HG03442 (cell line): ENCODE data around the gene SERF2.
"Not testable (repeated sequence)": the region's sequence is repeated elsewhere in the genome, so short reads cannot be mapped to it uniquely, and the experiment has no call there.

Experiments
- ATAC-seq: cut with Tn5 transposase; IDR thresholded peaks from one replicate; pipeline ENCODE4 v1.9.1; 2021; ENCODE audit warnings: mild to moderate bottlenecking, moderate library complexity; ENCODE audit not compliant: unreplicated experiment

SERF2 gene

DNA sequence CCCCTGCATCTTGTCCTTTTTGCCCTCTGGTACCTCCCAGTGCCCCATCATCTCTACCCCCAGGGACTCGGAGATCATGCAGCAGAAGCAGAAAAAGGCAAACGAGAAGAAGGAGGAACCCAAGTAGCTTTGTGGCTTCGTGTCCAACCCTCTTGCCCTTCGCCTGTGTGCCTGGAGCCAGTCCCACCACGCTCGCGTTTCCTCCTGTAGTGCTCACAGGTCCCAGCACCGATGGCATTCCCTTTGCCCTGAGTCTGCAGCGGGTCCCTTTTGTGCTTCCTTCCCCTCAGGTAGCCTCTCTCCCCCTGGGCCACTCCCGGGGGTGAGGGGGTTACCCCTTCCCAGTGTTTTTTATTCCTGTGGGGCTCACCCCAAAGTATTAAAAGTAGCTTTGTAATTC lies 1.5 kb downstream of the SERF2 start:
- ATAC-seq, result no peak

DNA sequence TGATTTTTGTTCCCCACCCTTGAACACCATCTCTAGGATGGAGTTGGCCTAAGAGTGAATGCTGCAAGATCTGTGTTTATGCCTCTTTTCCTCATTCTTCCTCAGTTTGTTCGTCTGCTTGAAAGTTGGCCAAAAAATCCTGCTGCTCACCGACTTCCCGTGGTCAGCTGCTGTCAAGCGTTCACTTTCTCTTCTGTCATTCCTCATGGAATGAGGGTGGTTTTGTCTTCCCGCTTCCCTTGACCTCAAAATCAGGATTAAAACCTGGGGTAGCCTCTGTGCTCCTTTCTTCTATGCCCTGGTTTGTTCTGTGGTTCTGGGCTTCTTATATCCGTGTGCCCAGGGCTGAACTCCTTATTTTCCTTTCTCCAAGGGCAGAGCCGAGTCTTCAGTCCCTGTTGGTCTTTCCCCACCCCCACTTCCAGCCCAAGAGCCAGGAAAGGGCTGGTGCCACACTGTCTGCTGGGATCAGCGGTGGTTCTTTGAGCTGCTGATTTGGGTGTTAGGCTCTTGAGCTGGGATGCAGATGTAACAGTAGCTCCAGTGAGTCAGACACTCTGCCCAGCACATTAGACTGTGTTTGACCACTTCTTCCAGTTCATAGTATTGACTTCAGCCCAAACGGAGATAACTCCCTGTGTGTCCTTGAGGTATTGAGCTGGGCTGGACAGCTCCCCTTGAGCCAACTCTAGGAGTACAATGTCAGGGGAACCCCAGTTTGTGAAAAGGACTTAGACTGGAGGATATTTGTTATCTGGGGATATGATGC lies 2.3 kb downstream of the SERF2 start:
- no peak for ATAC-seq

DNA sequence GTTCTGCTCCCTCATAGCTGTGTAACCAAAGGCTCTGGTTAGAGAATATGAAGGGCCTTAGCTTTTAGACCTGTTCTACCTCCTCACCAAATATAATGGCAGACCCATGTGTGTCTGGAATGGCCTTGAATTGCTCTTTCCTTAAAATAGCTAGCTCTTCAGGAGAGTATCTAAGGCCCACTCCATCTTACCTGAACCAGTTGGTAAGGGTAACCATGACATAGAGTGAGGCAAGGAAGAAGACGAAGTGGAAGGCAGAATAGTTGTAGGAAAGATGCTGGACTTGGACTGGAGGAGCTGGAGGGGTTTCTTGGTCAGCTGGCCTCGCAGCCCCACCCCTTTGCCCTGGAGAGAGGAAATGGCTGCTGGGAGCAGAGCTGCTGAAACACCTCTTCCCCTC lies 3.1 kb downstream of the SERF2 start:
- ATAC-seq, result no peak

- no peak for ATAC-seq
These were observed 3.9 kb downstream of the SERF2 start for GRCh38 chr15:43795997-43796396.

GRCh38 chr15:43796566-43796965 lies 4.4 kb downstream of the SERF2 start:
- no peak for ATAC-seq

DNA sequence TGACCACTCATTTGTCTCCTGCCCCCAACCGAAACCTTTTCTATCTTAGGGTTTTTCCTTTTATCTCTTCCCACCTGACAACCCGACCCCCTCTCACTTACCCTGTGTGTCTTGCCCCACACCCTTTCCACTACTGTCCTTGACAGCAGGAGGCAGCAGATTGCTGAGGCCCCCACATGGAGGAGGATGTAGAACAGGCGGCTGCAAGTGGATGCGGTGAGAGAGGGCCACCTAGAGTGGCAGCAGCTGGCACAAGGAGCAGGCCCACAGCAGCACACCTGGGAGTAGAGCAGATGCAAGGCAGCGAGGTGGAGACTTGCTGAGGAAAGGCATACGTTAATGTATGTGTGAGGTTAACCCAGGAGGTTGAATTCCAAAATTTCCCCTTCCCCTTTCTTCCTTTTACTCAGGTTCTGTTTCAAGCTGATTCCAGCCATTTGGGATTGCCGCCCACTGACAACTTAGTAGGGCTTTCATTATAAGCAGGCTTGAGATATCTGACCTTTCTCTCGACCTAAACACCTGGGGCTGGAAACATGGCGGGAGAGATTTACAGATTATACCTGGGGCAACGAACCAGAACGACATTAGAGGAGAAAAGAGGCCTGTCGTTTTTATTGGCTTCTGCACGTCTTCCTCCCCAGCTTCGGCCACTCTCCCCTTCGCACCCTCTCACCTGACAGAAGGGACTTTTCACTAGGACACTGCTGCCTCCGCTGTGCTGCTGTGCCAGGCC lies 7.3 kb downstream of the SERF2 start:
- ATAC-seq, result no peak

DNA sequence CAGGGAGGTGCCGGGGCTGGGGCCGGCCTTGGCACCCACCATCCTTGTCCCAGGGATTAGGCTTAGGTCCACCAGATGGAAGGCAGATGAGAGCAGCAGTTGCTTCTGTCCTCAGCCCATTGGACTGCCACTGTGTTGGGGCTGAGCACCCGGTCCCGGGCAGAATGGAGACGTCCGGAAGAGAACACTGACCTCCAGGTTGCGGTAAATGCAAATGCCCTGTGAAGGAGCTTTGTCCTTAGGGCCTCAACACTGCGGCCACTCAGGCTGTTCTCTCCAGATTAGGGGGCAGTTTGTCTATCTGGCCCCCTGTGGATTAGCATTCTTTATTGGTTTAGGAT lies 7.8 kb downstream of the SERF2 start, which contains the start of gene SERINC4:
Gene SERINC4 (minus strand): TSS at position 276 of the 341 bp plus-strand sequence. CDS start 234 bp downstream, at position 42.
- no peak for ATAC-seq

- ATAC-seq, result peak; percentile 88
These were observed 8.4 kb downstream of the SERF2 start, which contains the start of gene HYPK for GRCh38 chr15:43800286-43801141. HYPK (plus strand) TSS chr15:43800599; CDS start chr15:43800623, 24 bp downstream.

GRCh38 chr15:43802676-43803075 lies 10.6 kb downstream of the SERF2 start:
- not testable (repeated sequence) for ATAC-seq

- ATAC-seq, result no peak
These were observed 16.4 kb downstream of the SERF2 start for GRCh38 chr15:43808435-43808950.

DNA sequence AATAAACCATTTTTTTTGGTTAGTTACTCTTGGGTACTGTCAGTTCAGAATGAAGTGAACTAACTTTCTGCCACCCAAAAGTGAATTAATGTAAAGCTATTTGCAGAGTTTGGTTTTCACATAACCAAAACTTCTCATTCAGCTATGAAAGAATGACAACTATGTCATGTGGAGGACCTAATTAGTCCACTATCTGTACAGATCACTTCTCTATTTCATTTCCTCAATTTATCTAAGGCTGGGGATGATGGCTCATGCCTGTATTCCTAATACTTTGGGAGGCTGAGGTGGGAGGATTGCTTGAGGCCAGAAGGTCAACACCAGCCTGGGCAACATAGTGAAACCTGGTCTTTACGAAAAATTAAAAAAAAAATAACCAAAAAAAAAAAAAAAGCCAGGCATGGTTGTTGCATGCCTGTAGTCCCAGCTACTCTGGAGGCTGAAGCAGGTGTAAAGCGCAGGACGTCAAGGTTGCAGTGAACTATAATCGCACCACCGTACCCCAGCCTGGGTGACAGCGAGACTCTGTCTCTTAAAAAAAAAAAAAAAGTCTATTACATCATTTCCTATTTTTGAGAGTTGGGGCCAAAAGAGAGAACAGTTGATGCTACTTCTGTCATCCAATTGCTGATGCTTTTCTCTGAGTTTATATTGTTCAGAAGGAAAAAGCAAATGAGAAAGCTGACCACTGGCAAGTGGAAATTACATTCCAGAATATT lies 17.0 kb downstream of the SERF2 start:
- peak; percentile 45 for ATAC-seq

GRCh38 chr15:43815064-43815463 lies 22.9 kb downstream of the SERF2 start:
- not testable (repeated sequence) for ATAC-seq

DNA sequence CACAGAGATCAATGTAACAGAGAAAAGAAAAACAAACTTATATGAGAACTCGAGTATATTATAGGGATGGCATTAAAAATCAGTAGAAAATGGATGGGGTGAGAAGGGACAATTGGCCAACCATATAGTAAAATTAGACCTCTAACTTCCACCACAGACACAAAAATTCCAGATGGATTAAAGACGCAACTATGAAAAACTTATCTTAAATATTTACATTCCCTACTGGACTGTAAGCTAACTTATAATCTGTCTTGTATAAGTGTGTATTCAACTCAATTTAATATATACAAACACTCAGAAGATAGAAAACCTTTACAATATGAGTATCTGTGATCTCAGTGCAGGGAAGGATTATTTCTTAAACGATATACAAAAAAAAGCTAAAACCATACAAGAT lies 29.4 kb downstream of the SERF2 start:
- ATAC-seq, result no peak

DNA sequence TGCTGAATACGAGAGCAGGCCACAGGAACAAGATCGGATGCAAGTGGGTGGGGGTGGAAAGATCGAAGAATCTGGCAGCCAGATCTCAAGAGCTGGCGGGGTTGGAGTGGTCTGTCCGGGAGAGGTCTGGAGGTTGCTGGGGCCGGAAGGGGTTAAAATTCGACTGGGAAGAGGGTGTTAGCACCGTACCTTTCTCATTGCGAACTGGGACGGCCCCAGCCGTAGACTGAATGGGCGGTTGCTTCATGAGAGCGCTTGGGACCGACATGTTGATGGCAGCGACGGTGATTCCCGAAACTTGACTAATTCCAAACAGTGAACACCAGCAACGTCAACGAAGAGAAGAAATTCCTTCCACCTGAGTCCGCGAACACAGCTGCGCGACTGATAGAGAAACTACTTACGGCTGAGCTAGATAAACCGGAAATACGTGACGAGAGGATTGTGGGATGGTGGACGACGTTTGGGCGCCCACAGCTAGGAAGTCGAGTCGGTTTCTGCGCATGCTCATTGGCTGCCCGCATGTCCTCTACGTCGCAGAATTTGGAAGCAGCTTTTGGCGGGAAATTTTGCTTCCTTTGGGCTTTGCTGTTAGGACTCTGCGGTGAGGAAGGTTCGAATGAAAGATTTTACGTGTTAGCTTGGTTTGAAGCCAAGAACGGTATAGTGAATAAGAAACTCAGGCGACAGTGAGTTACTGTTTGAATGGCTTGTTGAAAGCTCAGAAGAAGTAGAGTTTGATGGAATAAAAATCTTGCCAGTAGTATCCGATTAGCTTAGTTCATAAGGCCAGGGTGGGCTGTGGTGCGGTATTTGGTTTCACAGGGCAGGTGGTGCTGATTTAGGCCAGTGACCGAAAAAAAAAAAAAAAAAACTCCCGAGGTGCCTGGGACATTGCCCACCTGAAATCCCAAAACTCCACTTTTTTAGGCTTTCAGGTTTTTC lies 32.5 kb downstream of the SERF2 start, which contains the start of gene MFAP1:
Gene MFAP1 (minus strand): TSS at position 389 of the 945 bp plus-strand sequence. CDS start 121 bp downstream, at position 268.
- peak; percentile 67 for ATAC-seq

- not testable (repeated sequence) for ATAC-seq
These were observed 33.2 kb downstream of the SERF2 start for GRCh38 chr15:43825305-43825704.

- ATAC-seq, result no peak
These were observed 33.9 kb downstream of the SERF2 start for GRCh38 chr15:43826029-43826507.

GRCh38 chr15:43826508-43827341 lies 34.6 kb downstream of the SERF2 start, which contains the start of gene WDR76:
WDR76 (plus strand) TSS chr15:43827002; CDS start chr15:43827033, 31 bp downstream.
- ATAC-seq, result peak; percentile 59
